SK-N-SH (cell line): ENCODE results near the gene PRKCH. TPM values are rescaled to one million over a fixed set of nuclear protein-coding genes. Genes with fewer than 3 reads are reported as not detected.

Experiments used
- CTCF ChIA-PET: fragments of 300-600, 350-600 bp; formaldehyde crosslinking; extraction: SDS; loops from one replicate; lab custom pipeline; 2021; lab: Yijun Ruan, JAX
- POLR2A ChIA-PET: fragments of 350-600 bp; sonication (Branson Sonifier 250); formaldehyde crosslinking; extraction: SDS; loops from one replicate; lab custom pipeline; 2020; ENCODE audit warnings: antibody characterized with exemption, inconsistent platforms; lab: Yijun Ruan, JAX
- DNase-seq: peaks from one replicate; pipeline ENCODE4 v3.0.0; 2012
- H2AFZ ChIP-seq: fragments of 200-600 bp; sonication (generic); 2 replicates; pipeline ENCODE4 v1.8.1; 2016; ENCODE audit warnings: antibody characterized with exemption, mild to moderate bottlenecking, low read depth
- H3F3A ChIP-seq: fragments of 200-600 bp; sonication (generic); replicated peaks from 2 replicates; pipeline ENCODE3; 2016; ENCODE audit warnings: antibody characterized with exemption, mild to moderate bottlenecking; ENCODE audit not compliant: insufficient read depth
- H3K27ac ChIP-seq, 2 experiments: fragments of 200-500 bp in 1 of 2; fragments of 200-600 bp in 1 of 2; sonication (Bioruptor generic) in 1 of 2; sonication (generic), shearing (Covaris generic) in 1 of 2; 2 replicates each; pipeline versions ENCODE4 v1.5.1 to v1.6.1; 2014 to 2016; ENCODE audit warnings: low read depth in 2 of 2, inconsistent platforms in 1 of 2, low read length in 1 of 2, mild to moderate bottlenecking in 1 of 2, mixed read lengths in 1 of 2
- H3K27me3 ChIP-seq: fragments of 200-600 bp; sonication (generic), shearing (Covaris generic); 2 replicates; pipeline ENCODE4 v1.6.1; 2016; ENCODE audit warnings: mixed run types; ENCODE audit not compliant: insufficient read depth
- H3K36me3 ChIP-seq, 2 experiments: fragments of 200-500 bp in 1 of 2; fragments of 200-600 bp in 1 of 2; sonication (Bioruptor generic) in 1 of 2; sonication (generic) in 1 of 2; replicated peaks in 1 of 2; 2 replicates each; pipeline versions ENCODE3 to v1.5.1; 2014 to 2016; ENCODE audit warnings: low read length in 1 of 2, mild to moderate bottlenecking in 1 of 2; ENCODE audit not compliant: insufficient read depth in 2 of 2, control insufficient read depth in 1 of 2
- H3K4me1 ChIP-seq, 2 experiments: fragments of 200-500 bp in 1 of 2; fragments of 200-600 bp in 1 of 2; sonication (Bioruptor generic) in 1 of 2; sonication (generic), shearing (Covaris generic) in 1 of 2; 2 replicates each; pipeline versions ENCODE4 v1.5.1 to v1.6.1; 2014 to 2016; ENCODE audit warnings: low read depth in 1 of 2, low read length in 1 of 2, mixed run types in 1 of 2; ENCODE audit not compliant: insufficient read depth in 2 of 2, control insufficient read depth in 1 of 2
- H3K4me2 ChIP-seq: fragments of 200-600 bp; sonication (generic), shearing (Covaris generic); 2 replicates; pipeline ENCODE4 v1.6.1; 2017; ENCODE audit warnings: mixed run types
- H3K4me3 ChIP-seq, 2 experiments: fragments of 200-500 bp in 1 of 2; fragments of 200-600 bp in 1 of 2; sonication (Bioruptor generic) in 1 of 2; sonication (generic), shearing (Covaris generic) in 1 of 2; 2 replicates each; pipeline versions ENCODE4 v1.5.1 to v1.8.1; 2014 to 2016; ENCODE audit warnings: low read depth in 2 of 2, inconsistent platforms in 1 of 2, low read length in 1 of 2, mild to moderate bottlenecking in 1 of 2, mixed read lengths in 1 of 2, moderate library complexity in 1 of 2
- H3K79me2 ChIP-seq: fragments of 200-600 bp; sonication (generic); 2 replicates; pipeline ENCODE4 v1.8.1; 2017; ENCODE audit warnings: mild to moderate bottlenecking; ENCODE audit not compliant: insufficient read depth
- H3K9ac ChIP-seq: fragments of 200-600 bp; sonication (generic); 2 replicates; pipeline ENCODE4 v1.6.1; 2017; ENCODE audit warnings: mixed run types
- H3K9me2 ChIP-seq: fragments of 200-600 bp; sonication (generic); 2 replicates; pipeline ENCODE4 v1.6.1; 2017; ENCODE audit warnings: mixed run types
- H3K9me3 ChIP-seq: fragments of 200-600 bp; sonication (generic); 2 replicates; pipeline ENCODE4 v1.6.1; 2017; ENCODE audit warnings: mixed run types, mild to moderate bottlenecking, moderate library complexity
- H4K20me1 ChIP-seq: fragments of 200-600 bp; sonication (generic); 2 replicates; pipeline ENCODE4 v1.6.1; 2017; ENCODE audit warnings: mild to moderate bottlenecking, mixed run types; ENCODE audit not compliant: insufficient read depth
- FOSL2 ChIP-seq: IDR thresholded peaks from 2 replicates; pipeline ENCODE4 v1.4.0; 2012; ENCODE audit warnings: low read depth, mild to moderate bottlenecking, moderate library complexity, borderline replicate concordance
- FOXM1 ChIP-seq: IDR thresholded peaks from 2 replicates; pipeline ENCODE4 v1.4.0; 2012; ENCODE audit warnings: low read depth, mild to moderate bottlenecking
- GATA2 ChIP-seq: sonication (generic); formaldehyde crosslinking; IDR thresholded peaks from 2 replicates; pipeline ENCODE4 v1.5.0; 2020; ENCODE audit warnings: mild to moderate bottlenecking, missing genetic modification reagents
- JUND ChIP-seq: IDR thresholded peaks from 2 replicates; pipeline ENCODE4 v1.4.0; 2012
- POLR2AphosphoS5 ChIP-seq: IDR thresholded peaks from 2 replicates; pipeline ENCODE4 v1.6.1; 2012; ENCODE audit warnings: low read depth, low read length
- RAD21 ChIP-seq: IDR thresholded peaks from 2 replicates; pipeline ENCODE4 v1.6.1; 2012; ENCODE audit warnings: mild to moderate bottlenecking, low read length
- RCOR1 ChIP-seq: fragments of 150-350 bp; IDR thresholded peaks from 2 replicates; pipeline ENCODE4 v1.6.1; 2017; ENCODE audit warnings: antibody characterized with exemption, low read length
- RXRA ChIP-seq: IDR thresholded peaks from 2 replicates; pipeline ENCODE4 v1.4.0; 2012; ENCODE audit warnings: low read depth, mild to moderate bottlenecking, borderline replicate concordance
- SIN3A ChIP-seq: IDR thresholded peaks from 2 replicates; pipeline ENCODE4 v1.6.1; 2012; ENCODE audit warnings: low read depth, mild to moderate bottlenecking, low read length, moderate library complexity, borderline replicate concordance
- SMC3 ChIP-seq: IDR thresholded peaks from 2 replicates; pipeline ENCODE4 v1.6.1; 2012; ENCODE audit warnings: low read depth, low read length, improper control_type of control experiment
- TAF1 ChIP-seq: IDR thresholded peaks from 2 replicates; pipeline ENCODE4 v1.6.1; 2012; ENCODE audit warnings: low read depth, mild to moderate bottlenecking, low read length, moderate library complexity, borderline replicate concordance
- WGBS: methylation state at CpG from one replicate; pipeline ENCODE4 v1.1.6; 2017; ENCODE audit warnings: low lambda C conversion rate; 5-methylcytosine and 5-hydroxymethylcytosine counted together
- polyA plus RNA-seq, 3 experiments: library from polyadenylated mRNA; depleted of rRNA; stranded (reverse); fragments of >200 nt; gene quantifications; 2 replicates each; pipeline ENCODE4 v1.2.3, GENCODE V29; 2012
- TF ChIP-seq, protein P1 (sequence below): IDR thresholded peaks from 2 replicates; pipeline ENCODE4 v1.6.1; 2012; ENCODE audit warnings: mild to moderate bottlenecking, low read depth, low read length, moderate library complexity
- TF ChIP-seq, protein P2 (sequence below): IDR thresholded peaks from 2 replicates; pipeline ENCODE4; 2012
- TF ChIP-seq, protein P3 (sequence below): IDR thresholded peaks from 2 replicates; pipeline ENCODE4 v1.4.0; 2012; ENCODE audit warnings: low read depth
- TF ChIP-seq, protein P4 (sequence below): IDR thresholded peaks from 2 replicates; pipeline ENCODE4 v1.4.0; 2012; ENCODE audit warnings: low read depth, borderline replicate concordance
- TF ChIP-seq, protein P5 (sequence below): fragments of 150-350 bp; IDR thresholded peaks from 2 replicates; pipeline ENCODE4 v1.6.1; 2017; ENCODE audit warnings: antibody characterized with exemption, low read length, low read depth, borderline replicate concordance
- TF ChIP-seq, protein P6 (sequence below): fragments of 150-350 bp; IDR thresholded peaks from 2 replicates; pipeline ENCODE4 v1.6.1; 2016; ENCODE audit warnings: mild to moderate bottlenecking, low read depth, low read length

The PRKCH gene
- polyA plus RNA-seq, 1 of the 3 experiments (the other 2 are of a cell fraction) = 4.2 TPM

DNA sequence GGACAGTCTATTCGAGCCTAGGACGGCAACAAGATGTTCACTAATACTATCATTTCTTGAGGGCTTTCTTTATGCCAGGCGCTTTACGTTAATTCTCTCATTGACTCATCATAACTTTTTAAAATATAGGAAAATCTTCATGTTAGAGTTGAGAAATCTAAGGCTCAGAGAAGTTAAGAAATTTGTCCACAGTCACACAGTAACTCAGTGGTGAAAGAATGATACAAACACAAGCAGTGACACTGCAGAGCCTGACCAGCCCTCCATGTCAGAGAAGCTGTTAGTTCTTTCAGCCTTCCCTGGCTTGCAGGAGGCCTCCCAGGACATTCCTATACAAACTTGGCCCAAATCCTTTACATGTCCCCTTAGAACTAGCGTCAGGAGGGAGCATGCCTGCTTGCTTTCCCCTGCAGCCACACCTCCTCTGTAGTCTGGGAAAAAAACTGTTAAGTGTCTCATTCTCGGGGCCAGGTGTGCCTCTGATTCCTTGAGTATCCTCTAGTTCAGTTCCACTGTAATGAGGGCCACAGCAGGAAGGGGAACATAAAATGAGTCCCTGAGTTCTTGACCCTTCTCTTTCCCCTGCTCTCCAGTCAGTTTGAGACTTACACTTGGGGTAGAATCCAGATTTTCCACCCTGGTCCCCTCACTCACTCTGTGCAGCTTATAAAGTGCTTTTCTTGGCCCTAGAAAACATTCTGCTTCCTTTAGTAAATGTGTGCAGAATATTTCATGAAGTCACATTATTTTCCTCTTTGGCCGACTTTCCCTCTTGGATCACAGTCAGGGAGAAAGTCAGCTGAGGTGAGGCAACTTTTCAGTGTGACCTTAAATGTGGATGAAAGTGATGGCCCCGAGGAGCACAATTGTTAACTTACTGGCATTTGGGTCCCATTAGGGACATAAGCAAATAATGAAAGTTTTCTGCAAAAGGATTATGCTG lies 221.7 kb downstream of the PRKCH start:
- Histone ChIP-seq H3K36me3 (no peaks in the 10 kb centered on the region), H3K79me2 (no peaks in the 10 kb centered on the region), H3K27me3 (no peaks in the 10 kb centered on the region), H3K4me2 (no peak overlapping the region), H3F3A (peaks cover 11% of the 10 kb centered on the region), H3K27ac (no peak overlapping the region; a peak in 1 of 4 replicates)
- CTCF ChIA-PET = interaction anchor here (1.0 kb wide), 1 partner anchor 294 kb away, joined by 4 read pairs; no protein-coding TSS in a partner anchor
- POLR2A ChIA-PET = no interaction called here
- TF ChIP-seq TAF1 (no peak), FOXM1 (no peak), FOSL2 (no peak), JUND (no peak), SIN3A (no peak), RXRA (no peak), GATA2 (CRISPR knock-in tag) (no peak), RCOR1 (no peak)
- TF ChIP-seq, protein P1, sequence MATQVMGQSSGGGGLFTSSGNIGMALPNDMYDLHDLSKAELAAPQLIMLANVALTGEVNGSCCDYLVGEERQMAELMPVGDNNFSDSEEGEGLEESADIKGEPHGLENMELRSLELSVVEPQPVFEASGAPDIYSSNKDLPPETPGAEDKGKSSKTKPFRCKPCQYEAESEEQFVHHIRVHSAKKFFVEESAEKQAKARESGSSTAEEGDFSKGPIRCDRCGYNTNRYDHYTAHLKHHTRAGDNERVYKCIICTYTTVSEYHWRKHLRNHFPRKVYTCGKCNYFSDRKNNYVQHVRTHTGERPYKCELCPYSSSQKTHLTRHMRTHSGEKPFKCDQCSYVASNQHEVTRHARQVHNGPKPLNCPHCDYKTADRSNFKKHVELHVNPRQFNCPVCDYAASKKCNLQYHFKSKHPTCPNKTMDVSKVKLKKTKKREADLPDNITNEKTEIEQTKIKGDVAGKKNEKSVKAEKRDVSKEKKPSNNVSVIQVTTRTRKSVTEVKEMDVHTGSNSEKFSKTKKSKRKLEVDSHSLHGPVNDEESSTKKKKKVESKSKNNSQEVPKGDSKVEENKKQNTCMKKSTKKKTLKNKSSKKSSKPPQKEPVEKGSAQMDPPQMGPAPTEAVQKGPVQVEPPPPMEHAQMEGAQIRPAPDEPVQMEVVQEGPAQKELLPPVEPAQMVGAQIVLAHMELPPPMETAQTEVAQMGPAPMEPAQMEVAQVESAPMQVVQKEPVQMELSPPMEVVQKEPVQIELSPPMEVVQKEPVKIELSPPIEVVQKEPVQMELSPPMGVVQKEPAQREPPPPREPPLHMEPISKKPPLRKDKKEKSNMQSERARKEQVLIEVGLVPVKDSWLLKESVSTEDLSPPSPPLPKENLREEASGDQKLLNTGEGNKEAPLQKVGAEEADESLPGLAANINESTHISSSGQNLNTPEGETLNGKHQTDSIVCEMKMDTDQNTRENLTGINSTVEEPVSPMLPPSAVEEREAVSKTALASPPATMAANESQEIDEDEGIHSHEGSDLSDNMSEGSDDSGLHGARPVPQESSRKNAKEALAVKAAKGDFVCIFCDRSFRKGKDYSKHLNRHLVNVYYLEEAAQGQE = no peak
- TF ChIP-seq, protein P2, sequence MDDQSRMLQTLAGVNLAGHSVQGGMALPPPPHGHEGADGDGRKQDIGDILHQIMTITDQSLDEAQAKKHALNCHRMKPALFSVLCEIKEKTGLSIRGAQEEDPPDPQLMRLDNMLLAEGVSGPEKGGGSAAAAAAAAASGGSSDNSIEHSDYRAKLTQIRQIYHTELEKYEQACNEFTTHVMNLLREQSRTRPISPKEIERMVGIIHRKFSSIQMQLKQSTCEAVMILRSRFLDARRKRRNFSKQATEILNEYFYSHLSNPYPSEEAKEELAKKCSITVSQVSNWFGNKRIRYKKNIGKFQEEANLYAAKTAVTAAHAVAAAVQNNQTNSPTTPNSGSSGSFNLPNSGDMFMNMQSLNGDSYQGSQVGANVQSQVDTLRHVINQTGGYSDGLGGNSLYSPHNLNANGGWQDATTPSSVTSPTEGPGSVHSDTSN = no peak
- TF ChIP-seq, all 33 proteins: peak for 0
- Histone ChIP-seq H4K20me1 (no peaks in the 10 kb centered on the region), H3K9me3 (no peaks in the 10 kb centered on the region), H3K4me1 (peaks cover 9 to 12% of the 10 kb centered on the region in 2 experiments), H3K9me2 (no peaks in the 10 kb centered on the region), H2AFZ (no peak overlapping the region), H3K9ac (no peak overlapping the region), H3K4me3 (no peak overlapping the region)
- 88% methylated on average over 8 of the region's 8 CpGs for WGBS
- DNase-seq = no peak

DNA sequence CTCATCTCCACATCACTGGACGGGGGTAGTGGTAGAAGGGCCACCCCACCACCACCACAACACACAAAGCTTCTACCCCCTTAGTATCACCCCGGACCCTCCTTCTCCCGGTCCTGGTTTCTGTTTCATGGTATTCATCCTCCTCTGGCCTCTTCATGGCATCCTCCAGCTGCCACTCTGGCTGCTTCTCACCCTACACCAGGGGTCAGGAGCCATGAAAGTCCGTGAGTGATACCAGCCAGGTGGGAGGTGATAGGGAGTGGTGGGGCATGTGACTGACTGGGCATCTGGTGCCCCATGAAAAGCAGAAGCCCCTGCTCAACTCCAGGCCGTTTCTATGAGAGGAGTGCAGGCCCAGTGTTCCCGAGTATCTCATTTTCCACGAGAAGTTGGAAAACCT lies 222.6 kb downstream of the PRKCH start:
- no peaks in the 10 kb centered on the region for H3K79me2 ChIP-seq
- DNase-seq = no peak
- 90% methylated on average over 7 of the region's 7 CpGs for WGBS
- H3K36me3 ChIP-seq = no peaks in the 10 kb centered on the region
- no peak overlapping the region for H3K4me3 ChIP-seq
- H3K9me2 ChIP-seq = no peaks in the 10 kb centered on the region
- no peak overlapping the region for H3K27ac ChIP-seq
- ChIA-PET CTCF (interaction anchor here (1.0 kb wide), 1 partner anchor 293 kb away, joined by 4 read pairs; no protein-coding TSS in a partner anchor), POLR2A (no interaction called here)
- H2AFZ ChIP-seq = no peak overlapping the region
- no peaks in the 10 kb centered on the region for H4K20me1 ChIP-seq
- no peaks in the 10 kb centered on the region for H3K9me3 ChIP-seq
- peaks cover 6 to 11% of the 10 kb centered on the region in 2 experiments; a peak in 2 of 4 replicates for H3K4me1 ChIP-seq
- no peaks in the 10 kb centered on the region for H3K27me3 ChIP-seq
- peaks cover 5% of the 10 kb centered on the region for H3F3A ChIP-seq
- no peak overlapping the region for H3K9ac ChIP-seq
- H3K4me2 ChIP-seq = no peak overlapping the region
- TF ChIP-seq SIN3A (no peak), RAD21 (no peak), POLR2AphosphoS5 (no peak), SMC3 (no peak)
- TF ChIP-seq, protein P3, sequence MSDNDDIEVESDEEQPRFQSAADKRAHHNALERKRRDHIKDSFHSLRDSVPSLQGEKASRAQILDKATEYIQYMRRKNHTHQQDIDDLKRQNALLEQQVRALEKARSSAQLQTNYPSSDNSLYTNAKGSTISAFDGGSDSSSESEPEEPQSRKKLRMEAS = no peak
- TF ChIP-seq, protein P4, sequence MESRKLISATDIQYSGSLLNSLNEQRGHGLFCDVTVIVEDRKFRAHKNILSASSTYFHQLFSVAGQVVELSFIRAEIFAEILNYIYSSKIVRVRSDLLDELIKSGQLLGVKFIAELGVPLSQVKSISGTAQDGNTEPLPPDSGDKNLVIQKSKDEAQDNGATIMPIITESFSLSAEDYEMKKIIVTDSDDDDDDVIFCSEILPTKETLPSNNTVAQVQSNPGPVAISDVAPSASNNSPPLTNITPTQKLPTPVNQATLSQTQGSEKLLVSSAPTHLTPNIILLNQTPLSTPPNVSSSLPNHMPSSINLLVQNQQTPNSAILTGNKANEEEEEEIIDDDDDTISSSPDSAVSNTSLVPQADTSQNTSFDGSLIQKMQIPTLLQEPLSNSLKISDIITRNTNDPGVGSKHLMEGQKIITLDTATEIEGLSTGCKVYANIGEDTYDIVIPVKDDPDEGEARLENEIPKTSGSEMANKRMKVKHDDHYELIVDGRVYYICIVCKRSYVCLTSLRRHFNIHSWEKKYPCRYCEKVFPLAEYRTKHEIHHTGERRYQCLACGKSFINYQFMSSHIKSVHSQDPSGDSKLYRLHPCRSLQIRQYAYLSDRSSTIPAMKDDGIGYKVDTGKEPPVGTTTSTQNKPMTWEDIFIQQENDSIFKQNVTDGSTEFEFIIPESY = no peak
- TF ChIP-seq, protein P5, sequence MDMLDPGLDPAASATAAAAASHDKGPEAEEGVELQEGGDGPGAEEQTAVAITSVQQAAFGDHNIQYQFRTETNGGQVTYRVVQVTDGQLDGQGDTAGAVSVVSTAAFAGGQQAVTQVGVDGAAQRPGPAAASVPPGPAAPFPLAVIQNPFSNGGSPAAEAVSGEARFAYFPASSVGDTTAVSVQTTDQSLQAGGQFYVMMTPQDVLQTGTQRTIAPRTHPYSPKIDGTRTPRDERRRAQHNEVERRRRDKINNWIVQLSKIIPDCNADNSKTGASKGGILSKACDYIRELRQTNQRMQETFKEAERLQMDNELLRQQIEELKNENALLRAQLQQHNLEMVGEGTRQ = no peak
- TF ChIP-seq, protein P6, sequence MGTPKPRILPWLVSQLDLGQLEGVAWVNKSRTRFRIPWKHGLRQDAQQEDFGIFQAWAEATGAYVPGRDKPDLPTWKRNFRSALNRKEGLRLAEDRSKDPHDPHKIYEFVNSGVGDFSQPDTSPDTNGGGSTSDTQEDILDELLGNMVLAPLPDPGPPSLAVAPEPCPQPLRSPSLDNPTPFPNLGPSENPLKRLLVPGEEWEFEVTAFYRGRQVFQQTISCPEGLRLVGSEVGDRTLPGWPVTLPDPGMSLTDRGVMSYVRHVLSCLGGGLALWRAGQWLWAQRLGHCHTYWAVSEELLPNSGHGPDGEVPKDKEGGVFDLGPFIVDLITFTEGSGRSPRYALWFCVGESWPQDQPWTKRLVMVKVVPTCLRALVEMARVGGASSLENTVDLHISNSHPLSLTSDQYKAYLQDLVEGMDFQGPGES = no peak
